Mammary epithelial cell (primary cell): ENCODE data around the gene RBMS3.

ENCODE experiments used
- CTCF ChIP-seq, 2 donors: IDR thresholded peaks in 1 of 2; conservative IDR thresholded peaks in 1 of 2; 2 replicates each; pipeline ENCODE4 v1.5.1; 2011 to 2012; ENCODE audit warnings: inconsistent platforms in 2 of 2, low read length in 2 of 2, mild to moderate bottlenecking in 2 of 2, control low read depth in 1 of 2, low read depth in 1 of 2; ENCODE audit not compliant: insufficient read depth in 1 of 2; ENCODE audit errors: extremely low read depth in 1 of 2
- EZH2 ChIP-seq: IDR thresholded peaks from 2 replicates; pipeline ENCODE4 v1.6.1; 2012; ENCODE audit warnings: low read length, inconsistent platforms, borderline replicate concordance

GRCh38 chr3:29310865-29311264 is 30.0 kb downstream of the RBMS3 start:
- TF ChIP-seq EZH2 (no peak), CTCF (conservative IDR thresholded peaks at IDR 0.05 in 1 of 2, IDR thresholded peaks at IDR 0.05 in 1 of 2; ENCODE audit: extremely low read depth in 1 of 2, insufficient read depth in 1 of 2, low read depth in 1 of 2, low read length in 2 of 2) (no peak)
